Fibroblast of skin of left quadriceps (primary cell): ENCODE measurements around the gene ZNF652.
A peak's percentile ranks its signal among the peaks of the same experiment; 100 is the strongest.
"Not testable (repeated sequence)": the region's sequence is repeated elsewhere in the genome, so short reads cannot be mapped to it uniquely, and the experiment has no call there.

Source experiments
- DNase-seq, 2 experiments: peaks; one replicate each; pipeline ENCODE4 v3.0.0-alpha.2; 2013; ENCODE audit warnings: low read depth in 2 of 2

ZNF652 gene

DNA sequence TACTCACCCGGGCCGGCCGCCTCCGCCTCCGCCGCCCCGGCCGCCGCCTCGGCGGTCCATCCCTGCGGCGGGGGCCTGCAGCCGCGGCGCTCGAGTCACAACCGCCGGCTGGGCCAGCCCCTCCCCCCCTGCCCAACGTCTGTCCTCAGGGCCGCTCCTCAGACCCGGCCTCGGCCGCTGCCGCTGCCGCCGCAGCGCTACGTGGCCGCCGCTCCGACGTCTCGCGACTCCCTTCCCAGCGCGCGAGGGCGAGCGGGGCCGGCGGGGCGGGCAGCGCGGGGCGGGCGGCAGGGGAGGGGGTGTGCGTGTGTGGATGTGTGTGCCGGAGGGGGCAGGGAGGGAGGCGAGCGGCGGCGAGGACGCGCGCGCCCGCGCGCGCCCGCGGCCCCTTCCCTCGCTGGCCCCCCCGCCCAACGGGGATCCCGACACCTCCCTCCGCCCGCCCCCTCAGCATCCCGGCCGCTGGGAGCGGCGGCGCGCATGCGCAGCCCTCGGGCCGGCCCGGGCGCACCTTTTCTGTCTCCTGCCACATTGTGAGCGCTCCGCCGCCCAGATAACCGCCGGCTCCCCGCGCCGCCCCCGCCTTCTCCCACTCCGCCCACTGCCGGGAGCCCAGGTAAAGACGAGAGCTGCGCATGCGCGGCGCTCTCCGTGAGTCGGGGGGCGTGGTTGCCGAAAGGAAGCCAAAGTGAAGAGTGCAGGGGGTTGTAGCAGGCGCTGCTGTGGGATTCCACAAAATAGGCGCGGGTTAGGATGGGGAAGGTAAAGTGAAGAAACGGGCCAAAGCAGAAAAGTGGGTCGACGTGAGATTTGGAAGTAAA, at the start of gene ZNF652:
Gene ZNF652, minus strand, starts transcription at position 349 of the 821 bp plus-strand sequence. CDS start 44,525 bp downstream, outside the sequence.
- DNase-seq = peak; percentile 75 to 76

DNA sequence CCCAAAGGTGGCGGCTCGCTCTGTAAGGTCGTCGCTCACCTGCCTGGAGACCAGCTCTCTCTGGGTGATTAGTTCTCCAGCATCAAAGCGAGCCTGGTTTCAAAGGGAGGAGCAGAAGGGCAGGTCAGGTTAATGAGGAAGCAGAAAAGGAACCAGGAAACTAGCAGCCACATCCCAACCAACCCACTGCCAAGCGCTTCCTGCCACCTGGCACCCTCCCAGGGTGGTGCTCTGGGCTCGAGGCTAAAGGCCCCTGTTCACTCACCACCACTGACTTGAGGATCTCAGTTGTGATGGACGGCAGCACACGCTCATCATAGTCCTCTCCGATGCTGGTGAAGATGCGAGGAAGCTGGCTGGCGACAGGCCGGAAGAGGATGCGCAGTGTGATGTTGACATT, 47.0 kb upstream of the ZNF652 start:
- no peak for DNase-seq

DNA sequence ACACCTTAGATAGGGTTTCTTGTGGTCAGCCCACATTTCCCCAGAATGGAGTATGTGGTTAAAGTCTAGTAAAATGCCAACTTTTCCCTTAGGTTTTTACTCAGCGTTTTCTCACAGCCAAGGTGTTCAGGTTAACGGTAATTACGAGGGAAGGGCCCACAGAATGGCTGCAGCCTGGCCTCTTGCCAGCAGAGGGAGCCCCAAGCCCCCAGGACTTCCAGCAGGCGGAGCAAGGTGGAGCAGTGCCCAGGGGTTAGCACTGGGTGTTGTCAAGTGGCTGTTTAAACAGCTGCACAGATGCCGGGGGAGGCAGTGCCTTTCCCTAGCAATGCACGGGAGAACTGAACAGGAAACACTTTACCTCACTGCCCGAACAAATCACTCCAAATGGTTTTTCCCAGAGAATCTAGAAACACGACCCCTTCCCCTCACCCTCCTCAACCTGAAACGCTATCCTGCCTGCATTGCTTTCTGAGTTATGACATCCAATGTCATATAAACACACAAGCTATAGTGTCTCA, 46.0 kb upstream of the ZNF652 start:
- DNase-seq = peak in 1 of 2 experiments; percentile 20

DNA sequence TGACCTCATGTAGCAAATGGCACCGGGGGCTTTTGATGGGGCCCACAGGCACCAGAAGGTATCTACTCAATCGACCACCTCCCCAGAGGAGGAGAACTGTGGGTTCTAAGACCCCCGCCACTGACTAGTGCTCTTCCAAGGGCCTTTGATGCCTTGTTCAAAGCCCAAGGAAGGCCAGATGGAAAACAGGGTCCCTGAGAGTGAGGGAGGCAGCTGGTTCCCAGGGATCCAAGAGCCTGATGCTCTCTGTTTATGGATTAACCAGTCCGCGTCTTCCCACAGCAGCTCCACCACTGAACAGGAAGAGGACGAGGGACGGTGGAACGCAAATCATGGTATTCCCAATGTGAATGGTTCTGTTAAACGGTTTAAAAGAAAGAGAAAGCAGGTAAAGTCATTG, 45.0 kb upstream of the ZNF652 start:
- DNase-seq = no peak

DNA sequence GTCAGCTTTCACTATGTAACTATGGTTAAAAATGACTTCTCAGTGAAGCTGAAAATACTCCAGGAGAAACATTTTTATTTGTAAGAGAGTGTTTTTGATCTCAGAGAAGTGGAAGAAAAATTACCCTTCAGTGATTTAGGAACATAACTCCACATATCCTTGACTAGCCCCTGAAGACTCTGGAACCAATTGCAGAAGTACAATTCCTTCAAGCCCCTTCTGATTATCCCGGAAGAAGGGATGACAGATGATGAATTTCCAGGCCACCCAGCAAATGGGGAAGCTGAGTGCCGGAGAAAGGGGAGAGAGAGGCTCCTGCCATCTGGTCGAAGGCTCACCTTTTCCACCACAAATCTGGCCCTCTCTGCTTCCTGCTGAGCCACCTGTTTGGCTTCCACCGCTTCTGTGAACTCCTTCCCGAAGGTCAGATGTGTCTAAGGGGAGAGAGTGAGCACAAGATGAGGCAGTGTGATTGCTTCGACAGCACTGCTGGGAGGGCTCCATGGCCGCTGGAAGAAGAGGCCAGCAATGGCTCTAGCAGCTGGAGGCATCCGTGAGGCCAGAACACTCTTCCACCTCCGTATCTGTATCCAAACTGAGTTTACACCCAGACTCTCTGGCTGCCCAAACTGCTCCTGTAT, 44.5 kb upstream of the ZNF652 start:
- DNase-seq = no peak

DNA sequence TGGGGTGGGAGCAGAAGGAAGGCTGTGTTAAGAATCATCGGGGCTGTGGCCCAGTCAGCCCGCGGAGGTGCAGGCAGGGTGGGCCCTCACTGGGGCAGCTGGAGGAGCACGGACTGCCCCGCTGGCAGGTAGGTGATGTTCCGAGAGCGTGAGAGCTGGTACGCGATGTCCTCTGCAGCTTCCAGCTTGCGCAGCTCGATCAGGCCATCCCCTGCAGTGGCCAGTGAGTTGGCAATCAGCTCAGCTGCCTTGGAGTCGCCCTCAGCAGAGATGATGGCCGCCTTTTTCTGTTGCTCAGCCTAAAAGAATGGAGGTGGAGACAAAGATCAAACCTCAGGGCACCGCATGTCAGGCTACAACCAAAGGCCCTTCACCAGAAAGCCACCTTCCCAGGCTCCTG, 42.9 kb upstream of the ZNF652 start:
- no peak for DNase-seq

DNA sequence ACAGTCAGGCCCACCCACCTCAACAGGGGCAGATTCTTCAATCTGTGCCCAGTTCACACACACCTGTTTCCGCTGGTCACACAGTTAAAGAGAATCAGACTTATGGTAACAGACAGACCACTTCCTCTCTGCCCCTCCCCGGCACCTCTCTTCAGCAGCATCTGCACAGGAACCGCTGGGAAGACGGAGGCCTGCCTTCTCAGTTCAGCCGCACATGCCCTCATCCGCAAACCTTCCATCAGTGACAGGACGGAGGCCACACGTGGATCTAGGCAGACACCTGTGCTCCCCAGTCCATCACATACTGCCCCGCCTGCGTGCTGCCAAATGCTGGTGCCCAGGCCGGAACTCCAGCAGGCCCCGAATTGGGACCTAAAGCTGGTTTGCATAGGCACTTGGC, 42.3 kb upstream of the ZNF652 start:
- DNase-seq = no peak

DNA sequence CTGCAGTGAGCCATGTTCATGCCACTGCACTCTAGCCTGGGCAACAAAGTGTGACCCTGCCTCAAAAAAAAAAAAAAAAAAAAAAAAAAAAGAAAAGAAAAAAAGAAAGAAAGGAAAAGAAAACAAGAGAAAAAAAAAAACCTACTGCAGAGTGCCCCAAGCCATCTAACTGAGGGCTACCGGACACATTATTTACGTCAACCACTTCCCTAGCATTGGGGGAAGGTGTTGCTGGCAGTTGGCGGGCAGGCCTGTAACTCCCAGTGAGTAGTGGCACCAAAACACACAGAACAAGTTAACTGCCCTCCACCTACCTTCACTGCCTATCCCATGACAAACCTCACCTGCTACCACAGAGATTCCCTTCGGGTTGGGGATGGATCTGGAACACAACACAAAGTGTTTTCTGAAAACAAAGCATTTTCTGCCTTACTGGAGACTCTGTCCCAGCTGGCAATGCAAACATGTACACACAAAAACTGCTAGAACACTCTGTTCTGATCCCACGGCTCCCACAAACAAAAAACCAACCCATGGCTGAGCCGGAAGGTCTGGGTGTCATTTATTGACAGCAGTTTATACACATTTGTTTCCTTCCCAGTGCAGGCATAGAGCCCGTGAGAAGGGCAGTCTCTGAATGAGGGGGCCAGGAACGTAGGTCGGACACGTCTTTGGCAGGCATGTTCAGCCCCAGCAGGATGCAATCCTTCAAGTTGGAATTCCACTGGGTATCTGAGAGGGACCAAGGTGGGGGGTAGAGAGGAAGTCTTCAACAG, 41.7 kb upstream of the ZNF652 start:
- no peak for DNase-seq

DNA sequence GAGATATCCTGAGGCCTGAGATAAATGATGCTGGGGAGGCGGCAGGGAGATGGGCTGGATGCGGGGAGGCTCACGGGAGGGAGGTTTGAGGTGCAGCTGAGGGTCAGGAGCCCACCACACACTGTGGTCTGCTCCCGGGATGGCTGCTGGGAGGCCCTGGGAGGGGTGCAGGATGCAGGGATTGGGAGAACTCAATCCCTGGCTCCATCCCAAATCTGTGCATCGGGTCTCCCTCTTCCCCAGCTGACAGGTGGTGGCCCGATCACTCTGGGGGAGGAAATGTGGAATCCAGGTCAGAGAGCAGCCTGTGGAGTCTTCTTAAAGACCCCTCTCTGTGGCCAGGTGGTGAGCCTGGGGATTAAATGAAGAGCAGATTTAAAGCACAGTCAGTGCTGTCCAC, 40.7 kb upstream of the ZNF652 start:
- no peak for DNase-seq

DNA sequence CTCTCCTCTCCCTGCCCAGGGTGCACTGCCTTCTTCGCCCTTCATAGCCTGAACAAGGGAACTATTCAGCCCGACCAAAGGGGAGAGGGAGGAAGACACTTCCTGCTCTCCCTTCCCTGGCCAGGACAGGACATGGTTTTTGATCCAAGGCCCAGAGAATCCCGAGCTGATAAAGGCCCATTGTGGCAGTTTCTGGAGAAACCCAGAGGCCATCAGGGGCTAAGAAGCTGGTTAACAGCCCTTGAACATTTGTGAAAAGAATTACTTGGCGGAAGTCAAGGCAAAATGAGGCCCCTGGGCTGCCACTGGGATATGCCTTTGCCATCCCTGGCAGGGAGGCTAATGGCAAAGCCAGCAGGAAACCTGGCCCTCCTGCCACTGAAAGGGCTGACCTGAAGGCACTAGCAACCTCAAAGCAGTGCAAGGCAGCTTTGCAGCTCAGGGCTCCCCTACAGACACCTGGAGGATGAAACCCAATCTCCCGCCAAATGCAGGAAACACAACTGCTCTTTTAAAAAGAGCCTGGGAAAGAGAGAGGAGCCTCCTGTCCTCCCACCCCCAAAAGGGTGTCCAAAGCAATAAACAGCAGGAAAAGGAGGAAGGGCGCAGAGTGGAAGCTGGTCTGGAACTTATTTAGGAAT, 40.0 kb upstream of the ZNF652 start:
- DNase-seq = no peak

DNA sequence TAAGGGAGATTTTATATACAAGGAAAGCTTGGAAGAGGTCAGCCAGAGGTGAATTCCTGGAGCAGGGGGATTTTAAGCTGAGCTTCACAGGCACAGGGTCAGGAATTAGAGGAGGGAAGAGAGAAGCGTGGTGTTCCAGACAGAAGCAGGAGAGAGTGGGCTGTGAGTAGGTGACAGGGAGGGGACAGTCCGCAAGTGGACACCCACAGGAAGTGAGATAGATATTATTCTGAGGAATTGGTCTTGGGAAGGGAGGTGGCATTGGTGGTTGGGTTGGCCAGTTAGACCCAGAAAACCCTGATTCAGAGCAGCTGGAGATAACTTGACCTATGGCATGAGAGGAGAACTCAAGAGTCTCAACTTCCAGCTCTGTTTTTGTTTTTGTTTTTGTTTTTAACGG, 37.9 kb upstream of the ZNF652 start:
- no peak for DNase-seq

DNA sequence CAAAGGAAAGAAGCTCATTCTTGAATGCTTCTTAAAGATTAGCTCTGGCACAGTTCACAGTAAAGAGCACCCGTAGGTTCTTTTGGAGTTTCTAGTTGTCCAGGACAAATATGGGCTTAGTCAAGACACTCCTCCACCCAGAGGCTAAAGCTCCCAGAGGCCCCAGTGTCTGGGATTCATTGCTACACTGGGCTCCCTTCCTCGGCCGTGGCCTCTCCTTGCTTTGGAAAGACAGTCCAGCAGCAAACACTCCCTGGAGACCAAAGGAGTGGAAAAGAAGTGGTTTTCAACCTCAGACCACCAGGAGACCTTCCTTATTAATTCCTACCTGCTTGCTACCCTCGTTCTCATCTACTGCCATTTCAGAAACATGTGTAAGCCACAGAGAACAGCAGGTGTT, 35.5 kb upstream of the ZNF652 start:
- no peak for DNase-seq

DNA sequence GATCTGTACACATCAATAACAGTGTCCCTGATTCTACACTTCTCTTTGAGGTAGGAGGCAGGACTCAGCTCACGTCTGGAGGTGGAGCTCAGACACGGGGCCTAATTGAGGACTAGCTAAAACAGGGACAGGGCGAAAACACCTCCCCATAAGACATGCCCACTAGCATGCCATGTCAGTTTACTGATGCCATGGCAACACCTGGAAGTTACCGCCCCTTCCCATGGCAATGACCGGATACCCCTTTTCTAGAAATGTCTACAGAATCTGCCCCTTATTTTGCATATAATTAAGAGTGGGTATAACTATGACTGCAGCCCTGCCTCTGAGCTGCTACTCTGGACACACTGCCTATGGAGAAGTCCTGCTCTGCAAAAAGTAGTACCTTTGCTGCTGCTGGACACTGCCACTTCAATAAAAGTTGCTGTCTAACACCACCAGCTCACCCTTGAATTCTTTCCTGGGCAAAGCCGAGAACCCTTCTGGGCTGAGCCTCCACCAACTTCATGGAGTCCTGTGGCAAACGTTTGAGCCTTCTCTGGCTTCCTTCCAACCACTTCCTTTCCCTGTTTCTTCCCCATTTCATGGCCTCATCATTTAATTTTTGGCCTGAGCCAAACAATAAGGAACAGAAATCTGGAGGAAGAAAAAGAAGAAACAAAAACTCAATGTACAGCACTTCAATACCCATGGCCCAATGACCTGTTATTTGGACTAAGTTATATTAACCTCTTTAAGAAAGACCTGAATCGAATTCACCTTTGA, 31.6 kb upstream of the ZNF652 start:
- no peak for DNase-seq

DNA sequence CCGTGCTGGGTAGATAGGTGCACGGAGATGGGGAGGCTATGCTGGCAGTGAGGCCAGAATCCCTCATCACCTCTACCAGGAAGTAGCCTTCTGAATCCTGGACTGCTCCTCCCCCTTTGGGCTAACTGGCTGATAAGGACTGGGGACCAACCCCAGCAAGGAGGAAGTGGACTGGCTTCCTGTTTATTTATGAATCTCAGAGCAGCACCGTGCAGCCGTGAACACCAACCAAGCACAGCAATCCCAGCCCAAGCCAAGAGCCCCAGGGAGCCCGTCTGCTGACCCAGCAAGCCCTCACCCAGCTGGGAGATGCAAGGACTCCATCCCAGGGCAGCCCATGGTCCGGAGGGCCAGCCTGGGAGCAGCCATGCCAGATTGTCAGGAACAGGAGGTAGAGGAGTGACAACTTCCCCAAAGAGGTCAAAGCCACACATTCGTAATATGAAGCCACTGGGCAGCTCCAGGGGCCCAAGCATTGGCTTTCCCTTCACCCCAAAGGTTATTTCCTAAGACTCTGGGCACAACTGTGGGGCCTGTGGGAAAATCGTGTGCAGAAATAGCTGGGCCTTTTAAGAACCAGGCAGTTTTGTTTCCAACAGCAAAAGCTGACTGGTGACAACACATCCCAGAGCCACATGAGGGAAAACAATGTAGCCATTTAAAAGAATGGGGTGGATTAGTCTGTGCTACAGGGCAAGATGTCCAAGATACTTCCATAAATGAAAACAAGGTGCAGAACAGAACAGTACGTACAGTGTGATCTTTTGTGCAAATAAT, 28.7 kb upstream of the ZNF652 start:
- DNase-seq = no peak

DNA sequence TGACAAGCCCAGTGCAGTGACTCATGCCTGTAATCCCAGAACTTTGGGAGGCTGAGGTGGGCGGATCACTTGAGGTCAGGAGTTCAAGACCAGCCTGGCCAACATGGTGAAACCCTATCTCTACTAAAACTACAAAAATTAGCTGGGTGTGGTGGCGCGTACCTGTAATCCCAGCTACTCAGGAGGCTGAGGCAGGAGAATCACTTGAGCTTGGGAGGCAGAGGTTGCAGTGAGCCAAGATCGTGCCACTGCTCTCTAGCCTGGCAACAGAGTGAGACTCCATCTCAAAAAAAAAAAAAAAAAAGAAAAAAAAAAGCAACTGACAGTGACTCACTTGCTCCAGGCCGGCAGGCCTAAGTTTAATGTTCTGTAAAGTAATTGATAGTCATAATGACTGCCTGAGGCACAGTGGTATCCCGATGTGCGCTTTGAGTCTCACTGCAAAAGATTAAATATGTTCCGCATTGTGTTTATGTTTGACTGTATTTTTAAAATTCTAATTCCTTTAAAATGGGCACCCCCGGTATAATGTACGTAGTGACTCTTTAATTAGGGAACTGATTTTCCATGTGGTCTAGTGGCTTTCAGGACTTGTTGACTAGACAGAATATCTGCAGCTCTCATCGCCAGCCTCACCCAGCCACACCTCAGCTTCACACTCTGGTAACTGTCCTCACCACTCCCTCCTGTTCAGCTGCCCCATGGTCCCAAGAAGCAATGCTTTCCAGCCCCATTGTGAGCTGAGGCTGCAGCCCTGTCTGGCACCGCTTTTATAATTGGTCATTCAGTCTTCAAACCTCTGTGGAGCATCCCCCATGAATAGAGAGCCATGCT, 27.7 kb upstream of the ZNF652 start:
- DNase-seq = not testable (repeated sequence)

DNA sequence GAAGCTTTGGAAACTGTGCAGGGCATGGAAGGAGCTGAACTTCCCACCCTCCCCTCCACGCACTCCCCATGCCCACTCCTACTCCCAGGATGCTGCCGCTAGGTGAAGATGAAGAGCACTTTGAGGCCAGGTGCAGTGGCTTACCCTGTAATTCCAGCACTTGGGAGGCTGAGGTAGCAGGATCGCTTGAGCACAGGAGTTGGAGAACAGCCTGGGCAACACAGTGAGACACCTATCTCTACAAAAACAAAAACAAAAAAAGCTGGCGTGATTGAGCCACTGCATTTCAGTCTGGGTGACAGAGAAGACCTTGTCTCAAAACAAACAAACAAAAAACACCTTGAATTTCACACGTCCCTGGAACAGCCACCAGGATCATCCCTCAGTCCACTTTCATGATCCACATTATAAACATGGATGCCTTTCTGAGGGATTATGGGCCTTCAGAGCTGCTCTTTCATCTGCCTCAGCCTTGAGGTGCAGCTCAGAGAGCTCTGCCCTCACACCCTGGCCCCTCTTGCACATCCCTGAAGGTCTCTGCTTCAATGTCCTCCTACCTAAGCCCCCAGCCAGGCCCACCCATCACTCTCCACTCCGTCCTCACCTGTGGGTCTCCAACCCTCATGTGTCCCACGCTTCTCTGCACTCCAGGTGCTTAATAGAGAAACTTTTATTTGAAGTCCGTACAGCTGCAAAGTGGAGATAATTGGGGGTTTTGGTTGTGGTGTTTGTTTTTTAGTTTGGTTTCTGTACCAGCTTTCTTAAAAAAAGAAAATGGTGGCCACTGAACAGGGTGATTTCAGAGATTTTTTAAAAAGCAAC, 26.9 kb upstream of the ZNF652 start:
- no peak for DNase-seq

DNA sequence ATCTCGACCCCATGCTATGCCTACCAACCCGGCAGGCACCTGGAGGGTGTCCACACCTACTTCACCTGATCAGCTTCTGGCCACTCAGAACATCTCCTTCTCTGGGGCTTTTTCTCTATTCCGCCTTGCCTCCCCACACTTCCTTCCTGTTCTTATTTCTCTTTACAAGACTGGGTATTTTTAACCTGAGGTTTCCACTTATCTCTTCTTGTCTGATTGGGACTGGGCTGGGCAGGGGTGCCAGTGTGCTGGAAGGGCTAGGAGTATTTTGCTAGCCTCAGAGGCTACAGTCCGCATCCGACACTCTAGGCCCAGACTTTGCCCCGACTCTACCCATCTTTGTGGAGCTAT, 26.2 kb upstream of the ZNF652 start:
- no peak for DNase-seq

DNA sequence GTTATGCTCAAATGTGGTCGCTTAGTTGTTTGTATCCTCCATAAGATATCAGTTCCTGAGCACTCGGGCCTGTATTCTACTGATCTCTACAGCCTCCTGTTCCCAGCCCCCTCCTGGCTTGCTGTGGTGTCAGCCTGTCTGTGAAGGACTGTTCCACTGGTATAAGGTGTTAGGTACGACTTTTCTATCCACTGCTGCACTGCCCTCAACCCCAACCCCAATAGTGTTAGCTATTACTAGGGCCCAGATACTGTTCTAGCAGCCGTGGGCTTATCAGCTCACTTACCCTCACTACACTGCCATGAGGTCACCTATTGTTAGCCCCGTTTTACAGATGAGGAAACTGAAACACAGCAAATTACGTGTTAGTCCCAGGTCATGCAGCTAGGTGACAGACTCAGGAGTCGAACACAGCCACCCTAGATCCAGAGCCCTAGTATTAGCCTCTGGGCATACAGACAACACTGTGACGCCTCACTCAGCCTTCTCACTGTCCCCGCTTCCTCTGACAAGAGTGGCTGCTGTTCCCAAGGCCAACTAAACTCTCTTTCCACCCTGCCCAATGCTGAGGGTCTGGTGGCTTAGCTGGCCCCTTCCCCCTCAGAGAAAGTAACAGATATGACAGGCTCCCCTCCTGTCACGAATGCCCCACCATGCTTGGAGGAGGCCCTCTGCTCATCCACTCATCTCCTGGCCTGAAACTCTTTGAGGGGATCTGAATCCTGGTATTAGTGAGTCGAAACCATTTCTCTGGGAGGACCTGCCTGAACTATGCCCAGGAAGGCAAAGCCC, 25.6 kb upstream of the ZNF652 start:
- DNase-seq = no peak
